NCI-H526 (cell line): ENCODE results near the gene KCNJ6.
A peak's percentile ranks its signal among the peaks of the same experiment; 100 is the strongest.
"Not testable (repeated sequence)": the region's sequence is repeated elsewhere in the genome, so short reads cannot be mapped to it uniquely, and the experiment has no call there.

Experiments used
- DNase-seq, 2 experiments: peaks; one replicate each; lab custom pipeline; 2025; lab: John Stamatoyannopoulos, UW

Gene KCNJ6, protein sequence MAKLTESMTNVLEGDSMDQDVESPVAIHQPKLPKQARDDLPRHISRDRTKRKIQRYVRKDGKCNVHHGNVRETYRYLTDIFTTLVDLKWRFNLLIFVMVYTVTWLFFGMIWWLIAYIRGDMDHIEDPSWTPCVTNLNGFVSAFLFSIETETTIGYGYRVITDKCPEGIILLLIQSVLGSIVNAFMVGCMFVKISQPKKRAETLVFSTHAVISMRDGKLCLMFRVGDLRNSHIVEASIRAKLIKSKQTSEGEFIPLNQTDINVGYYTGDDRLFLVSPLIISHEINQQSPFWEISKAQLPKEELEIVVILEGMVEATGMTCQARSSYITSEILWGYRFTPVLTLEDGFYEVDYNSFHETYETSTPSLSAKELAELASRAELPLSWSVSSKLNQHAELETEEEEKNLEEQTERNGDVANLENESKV

DNA sequence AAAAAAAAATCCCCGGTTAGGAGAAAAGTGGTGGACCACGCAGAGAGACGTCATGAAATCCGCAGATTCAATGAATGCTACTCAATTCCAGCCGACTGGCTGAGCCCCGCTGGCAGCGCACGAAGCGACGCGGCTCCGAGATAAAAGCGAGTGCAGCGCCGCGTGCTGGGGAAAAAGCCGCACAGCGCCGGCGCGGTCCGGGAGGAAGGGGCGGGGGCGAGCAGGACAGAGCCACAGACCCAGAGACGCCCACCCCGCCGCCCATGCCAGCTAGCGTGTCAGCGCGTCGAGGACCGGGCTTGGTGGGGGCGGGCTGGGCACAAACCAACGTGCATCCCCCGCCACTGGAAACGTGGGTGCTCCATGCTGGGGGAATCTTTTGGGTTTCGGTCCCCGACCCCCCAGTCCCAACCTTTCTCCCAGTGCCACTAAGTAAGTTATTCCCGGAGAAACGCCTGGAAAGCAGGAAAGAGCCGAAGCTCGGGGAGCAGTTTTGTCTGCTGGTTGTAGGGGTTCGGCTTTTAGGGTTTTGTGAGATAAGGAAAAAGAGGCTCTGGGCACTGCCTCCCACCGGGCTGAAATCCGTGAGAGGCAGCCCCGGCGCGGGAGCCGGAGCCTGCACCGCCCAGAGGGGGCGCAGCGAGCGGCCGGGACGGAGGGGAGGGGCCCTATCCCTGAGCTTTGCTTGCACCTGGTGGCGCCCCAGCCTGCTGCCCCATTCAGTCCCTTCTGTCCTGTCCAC lies at the start of gene KCNJ6:
TSS of gene KCNJ6 (minus strand) at position 148 of the 742 bp plus-strand sequence. CDS start 75,775 bp downstream, outside the sequence.
- peak; percentile 60 to 94 for DNase-seq

DNA sequence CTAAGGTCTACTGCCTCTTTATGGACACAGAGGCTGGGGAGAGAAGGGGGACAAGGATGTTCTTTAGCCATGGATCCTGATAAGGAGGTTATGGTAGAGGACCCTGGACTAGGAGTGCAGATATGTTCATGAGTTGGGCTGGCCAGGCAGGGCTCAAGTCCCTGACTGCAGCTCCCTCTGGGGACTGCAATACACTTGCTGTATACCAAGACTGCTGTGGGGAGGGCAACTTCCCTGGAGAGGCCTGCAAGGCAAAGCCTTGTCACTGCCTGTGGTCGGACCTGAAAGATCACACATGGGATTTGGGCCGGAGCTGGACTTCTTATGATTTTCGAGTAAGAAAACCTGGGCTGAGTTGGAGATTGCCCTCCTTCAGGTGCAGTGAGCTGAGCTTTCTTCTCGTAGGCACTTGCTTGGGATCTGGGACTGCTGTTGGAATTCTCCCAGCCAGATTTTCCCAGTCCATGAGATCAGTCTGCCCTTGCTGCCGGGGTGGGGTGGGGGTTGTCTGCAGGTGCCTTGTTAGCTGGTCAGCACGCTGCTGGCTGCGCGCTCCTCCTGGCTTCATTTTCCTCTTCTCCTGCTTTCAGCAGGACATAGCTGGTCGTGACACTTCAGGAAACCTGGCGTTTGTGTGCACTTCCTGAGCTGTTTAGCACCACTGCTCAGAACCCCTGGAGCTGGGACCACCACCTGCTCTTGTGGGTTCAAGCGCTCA lies 49.0 kb upstream of the KCNJ6 start:
- DNase-seq: no peak

DNA sequence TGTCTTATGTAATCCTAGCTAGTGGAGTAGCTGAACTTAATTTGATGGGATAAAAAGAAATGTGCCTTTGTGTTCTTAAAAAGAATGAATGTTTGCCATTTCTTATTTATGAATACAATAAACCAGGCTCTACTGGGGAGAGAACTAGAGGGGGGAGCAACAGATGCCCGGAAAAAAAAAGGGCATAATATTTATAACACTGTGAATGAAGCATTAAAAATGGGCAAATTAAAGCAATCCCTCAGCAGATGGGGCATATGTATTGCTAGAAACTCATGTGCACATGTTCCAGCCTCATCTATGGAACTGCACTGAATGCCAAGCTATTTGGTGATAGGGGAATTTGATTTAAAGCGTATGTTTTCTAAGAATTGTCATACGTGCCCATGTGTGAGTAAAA lies 42.3 kb upstream of the KCNJ6 start:
- no peak for DNase-seq

DNA sequence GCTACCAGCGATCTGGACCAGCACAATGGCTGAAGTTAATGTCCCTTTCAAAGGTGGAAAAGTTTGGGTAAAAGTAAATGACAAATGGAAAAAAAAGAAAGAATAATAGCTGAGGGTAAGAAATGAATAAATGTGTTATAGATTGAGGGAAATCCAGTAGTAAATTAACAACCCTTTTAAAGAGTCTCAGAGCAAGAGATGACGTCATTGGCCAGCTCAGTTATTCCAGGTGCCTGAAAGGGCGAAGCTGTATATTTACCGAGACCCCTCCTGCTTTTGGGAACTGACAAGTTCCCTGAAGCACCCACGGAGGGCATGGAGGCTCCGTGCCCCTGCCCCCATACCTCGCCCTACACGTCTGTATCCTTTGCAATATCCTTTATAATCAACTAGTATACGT lies 40.5 kb upstream of the KCNJ6 start:
- no peak for DNase-seq

DNA sequence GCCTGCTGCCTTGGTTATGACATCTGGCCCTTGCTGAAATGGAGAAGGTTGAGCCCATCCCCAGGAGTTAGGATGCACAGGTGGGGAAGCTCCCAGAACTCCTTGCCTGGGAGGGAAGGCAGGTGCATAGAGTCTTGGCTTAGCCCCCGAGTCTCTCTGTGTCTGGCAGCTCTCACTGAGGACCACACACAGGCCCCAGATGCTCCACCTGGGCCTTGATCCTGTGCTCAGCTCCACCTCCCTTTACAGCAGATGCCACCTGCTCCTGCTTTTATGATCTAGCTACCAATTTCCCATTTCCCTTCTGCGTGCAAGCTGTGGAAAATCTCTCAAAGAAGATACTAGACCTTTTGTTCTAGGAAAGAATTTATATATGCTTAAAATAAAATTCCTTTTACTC lies 28.8 kb upstream of the KCNJ6 start:
- no peak for DNase-seq

DNA sequence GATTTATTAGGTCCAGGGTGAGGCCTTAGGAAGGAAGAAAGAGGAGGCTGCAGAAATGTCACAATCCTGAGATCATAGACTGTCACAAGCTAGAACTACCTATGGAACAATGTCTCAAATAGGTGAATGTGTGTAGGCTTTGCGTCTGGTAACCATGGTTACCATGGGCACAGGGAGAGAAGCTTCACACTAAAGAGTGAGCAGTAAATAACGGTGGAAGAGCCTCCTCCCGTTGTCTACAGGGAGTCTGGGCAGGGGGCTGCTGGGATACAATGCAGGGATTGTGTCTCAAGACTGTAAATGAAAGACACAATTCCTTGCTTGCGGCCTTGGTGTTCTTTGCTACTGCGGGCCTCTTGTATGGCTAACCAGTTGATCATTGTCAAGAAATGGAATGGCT lies 28.2 kb upstream of the KCNJ6 start:
- no peak for DNase-seq

DNA sequence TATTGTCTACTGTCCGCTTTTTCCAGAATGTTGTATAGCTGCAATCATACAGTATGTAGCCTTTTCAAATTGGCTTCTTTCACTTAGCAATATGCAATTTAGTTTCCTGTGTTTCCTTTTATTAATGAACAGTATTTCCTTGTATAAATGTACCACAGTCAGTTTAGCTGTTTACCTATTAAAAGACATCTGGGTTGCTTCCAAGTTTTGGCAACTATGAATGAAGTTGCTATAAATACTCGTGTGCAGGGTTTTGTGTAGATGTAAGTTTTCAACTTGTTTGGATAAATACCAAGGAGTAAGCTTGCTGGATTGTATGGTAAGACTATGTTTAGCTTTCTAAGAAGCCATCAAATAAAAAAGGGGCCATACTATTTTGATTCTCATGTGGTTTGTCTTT lies 24.4 kb upstream of the KCNJ6 start:
- no peak for DNase-seq

DNA sequence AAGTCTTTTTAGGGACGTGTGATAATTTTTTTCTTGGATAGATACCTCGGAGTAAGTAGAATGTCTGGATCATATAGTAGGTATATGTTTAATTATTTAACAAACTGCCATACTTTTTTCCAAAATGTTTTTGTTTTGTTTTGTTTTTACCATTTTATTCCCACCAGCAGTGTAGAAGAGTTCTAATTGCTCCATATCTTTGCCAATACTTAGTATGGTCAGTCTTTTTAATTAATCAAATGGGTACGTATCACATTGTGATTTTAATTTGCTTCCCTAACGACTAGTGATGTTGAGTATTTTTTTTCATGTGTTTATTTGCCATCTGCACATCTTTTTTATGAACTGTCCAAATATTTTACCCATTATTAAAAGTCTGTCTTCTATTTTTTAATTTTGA lies 23.6 kb upstream of the KCNJ6 start:
- DNase-seq: no peak

DNA sequence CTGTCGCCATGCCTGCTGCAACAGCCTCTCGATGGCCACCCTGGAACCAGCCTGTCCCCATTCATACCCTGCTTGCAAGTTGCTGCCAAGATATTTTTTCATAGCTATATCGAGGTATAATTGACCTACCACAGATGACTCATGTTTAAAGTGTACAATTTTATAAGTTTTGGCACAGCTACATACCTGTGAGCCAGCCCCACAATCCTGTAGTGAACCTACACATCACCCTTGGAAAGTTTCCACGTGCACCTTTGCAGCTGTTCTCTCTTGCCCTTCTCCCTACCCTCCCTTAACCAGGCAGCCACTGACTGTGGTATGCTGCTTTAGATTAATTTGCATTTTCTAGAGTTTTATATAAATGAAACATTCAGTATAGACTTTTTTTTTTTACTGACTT lies 23.0 kb upstream of the KCNJ6 start:
- DNase-seq: no peak

DNA sequence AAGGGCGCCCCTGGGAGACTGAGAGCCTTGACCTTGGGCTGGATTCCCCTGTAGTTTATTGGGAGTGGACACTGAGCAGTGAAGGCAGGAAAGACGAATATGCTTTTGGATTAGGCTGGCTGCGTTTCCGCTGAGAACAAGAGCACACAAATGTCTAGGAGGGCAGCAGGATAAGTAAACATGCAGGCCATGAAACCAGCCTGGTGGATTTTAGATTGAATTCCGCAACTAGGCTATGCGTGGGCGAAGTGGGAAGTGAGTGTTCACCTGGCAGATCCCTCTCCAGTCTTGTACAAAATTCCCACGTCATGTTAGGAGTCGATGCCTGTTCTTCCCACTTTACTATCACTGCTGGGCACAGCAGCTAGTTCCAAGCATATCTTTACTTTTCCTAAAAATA lies 21.4 kb upstream of the KCNJ6 start:
- DNase-seq: no peak

DNA sequence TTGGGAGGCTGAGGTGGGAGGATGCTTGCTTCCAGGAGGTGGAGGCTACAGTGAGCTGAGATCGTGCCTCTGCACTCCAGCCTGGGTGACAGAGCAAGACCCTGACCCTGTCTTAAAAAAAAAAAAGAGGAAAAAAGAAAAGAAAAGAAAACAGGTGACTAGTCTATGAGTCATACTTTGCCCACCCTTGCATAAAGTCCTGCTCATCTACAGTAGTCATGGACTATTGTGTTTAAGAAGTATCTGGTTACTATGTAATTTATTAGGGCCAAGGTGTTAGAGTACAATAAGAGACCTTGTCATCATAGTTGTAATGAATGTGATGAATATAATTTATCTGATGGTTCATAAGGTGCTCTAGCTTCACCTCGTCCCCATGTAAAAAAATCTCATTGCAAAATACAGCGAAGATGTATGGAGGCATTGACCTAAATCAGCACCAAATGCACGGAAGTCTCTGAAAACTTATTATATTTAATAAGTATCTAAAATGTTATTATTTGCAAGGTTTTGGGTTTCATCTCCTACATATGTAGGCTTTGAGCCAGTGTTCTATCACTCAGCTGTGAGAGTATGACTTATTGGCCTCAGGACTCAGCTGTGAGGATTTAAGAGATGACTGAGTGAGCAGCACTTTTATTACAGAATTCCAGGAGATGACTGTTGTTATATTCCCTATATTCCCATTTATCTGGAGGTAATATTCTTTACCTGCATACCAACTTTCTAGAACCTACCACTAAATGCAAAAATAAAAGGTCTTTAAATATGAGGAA lies 19.9 kb upstream of the KCNJ6 start:
- DNase-seq: no peak

DNA sequence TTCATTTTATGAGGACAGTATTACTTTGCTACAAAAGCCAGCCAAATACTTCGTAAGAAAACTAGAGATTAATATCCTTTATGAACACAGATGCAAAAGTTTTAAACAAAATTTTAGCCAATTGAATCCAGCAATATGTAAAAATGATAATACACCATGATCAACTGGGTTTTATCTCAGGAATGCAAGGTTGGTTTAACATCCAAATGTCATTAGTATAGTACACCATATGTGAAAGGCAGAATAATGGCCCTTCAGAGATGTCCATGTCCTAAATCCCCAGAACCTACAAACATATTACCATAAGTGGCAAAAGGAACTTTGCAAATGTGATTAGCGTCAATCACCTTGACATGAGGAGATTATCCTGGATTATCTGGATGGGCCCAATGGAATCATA lies 16.7 kb upstream of the KCNJ6 start:
- no peak for DNase-seq

DNA sequence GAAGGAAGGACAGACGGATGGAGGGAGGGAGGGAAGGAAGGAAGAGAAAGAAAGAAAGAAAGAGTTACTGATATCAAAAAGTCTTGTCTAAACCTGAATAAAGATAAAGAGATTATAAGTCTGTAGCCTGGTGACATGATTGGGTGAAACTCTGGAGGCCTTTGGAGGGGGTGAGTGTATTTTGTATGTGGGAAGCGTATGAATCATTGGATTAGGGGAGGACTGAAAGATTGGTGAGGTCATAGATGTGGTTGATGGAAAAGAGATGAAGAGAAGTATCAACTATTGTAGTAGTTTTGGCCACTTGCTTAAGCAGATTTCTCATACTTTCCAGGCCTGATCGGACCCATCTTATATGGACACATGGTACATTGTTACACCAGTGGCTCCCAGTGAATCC lies 11.5 kb upstream of the KCNJ6 start:
- no peak for DNase-seq

DNA sequence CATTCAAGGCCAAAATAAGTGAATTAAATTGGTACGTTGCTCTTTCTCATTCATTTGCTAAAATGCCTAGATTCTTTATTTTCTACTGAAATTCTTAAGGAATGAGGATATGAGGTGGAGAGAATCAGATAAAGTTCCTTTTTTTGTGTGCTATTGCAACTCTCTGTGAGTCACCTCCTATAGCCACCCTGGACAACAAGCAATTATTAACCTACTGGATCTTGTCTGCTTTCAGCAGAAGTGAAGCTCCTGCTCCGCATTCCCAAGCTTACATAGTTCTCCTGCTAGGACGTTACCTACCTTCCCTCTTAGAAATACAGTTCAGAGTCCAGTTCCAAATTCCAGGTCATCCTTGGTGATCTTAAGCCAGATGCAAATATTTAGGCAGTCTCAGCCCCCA lies 4.8 kb upstream of the KCNJ6 start:
- DNase-seq: no peak

DNA sequence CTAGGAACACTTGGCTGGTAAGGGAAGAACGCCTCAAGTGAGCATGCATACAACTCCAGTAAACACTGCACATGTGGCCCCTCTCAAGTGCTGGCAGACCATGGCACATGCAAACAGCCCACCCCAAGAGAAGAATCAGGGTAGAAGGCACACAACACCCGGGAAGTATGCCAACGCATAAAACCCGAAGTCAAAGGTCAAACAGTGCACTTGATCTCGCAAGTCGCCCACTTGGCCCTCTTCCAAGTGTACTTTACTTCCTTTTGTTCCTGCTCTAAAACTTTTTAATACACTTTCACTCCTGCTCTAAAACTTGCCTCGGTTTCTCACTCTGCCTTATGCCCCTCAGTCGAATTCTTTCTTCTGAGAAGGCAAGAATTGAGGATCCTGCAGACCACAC lies 4.0 kb upstream of the KCNJ6 start:
- DNase-seq: not testable (repeated sequence)

DNA sequence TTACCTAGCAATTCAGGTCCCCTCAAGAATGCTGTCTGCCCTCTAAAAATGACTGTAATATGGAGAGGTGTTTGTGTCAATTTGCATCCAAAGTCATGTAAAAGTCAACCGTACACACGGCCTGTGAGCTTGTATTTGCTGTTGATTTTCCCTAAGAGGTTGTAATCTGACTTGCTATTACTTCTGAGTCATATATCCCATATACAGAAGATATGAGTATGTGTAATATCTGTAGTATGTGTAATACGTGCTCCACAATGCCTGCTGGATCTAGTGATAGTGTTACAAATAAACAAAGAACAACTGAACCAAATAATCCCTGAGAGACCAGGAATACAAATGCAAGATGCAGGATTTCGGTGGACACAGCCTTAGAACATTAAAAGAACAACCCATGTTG lies 1.4 kb upstream of the KCNJ6 start:
- DNase-seq: no peak

DNA sequence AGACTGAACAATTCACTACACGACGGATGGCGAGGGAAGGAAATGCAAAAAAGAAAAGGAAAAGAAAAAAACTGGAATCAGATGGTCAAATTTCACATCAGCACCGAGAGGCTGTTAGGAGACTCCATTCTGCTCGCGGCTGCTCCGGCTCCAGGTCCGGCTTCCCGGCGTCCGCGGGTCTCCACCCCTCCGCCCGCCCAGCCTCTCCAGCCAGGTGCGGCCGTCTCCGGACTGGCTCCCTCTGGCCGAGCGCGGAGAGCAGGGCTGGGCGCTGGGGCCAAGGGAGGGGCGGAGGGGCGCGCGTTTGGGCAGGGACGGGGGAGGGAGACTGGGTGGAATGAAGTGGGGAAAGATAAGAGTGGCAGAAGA lies 332 bp downstream of the KCNJ6 start:
- peak in 1 of 2 experiments; percentile 81 for DNase-seq

DNA sequence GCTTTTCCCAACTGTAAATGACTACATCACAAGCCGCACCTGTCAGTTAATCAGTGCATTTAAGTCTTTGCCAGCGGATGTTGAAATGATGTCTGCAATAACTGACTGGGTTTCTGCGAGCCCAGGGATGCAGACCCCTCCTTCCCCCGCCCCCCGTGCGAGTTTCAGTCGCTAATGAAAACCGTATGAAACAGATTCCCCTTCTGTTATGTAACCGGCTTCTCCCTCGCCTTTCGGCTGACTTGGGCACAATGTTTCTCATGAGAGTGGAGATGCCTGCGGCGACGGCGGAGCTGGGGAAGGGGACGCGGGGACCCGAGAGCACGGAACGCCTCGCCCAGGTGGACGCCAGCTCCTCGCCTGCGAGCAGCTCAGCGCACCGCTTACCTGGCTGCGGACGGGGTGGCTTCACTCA lies 753 bp downstream of the KCNJ6 start:
- peak; percentile 67 to 85 for DNase-seq

DNA sequence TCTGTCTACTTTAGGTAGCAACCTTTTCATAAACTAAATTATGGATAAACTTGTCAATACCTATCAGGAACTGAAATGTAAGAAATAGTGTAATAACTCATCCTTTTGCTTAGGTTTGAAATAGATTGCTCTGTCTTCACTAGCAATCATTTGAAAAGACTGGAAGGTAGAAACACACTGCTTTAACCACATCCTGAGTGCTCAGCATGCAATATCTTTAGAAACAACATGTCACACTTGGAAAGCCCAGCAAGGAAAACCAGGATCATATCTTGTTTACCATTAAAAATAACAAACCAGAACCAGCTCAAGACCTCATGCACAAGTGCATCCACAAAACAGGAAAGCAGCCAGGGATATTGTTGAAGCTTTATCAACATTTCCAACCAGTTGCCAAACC lies 3.6 kb downstream of the KCNJ6 start:
- no peak for DNase-seq

DNA sequence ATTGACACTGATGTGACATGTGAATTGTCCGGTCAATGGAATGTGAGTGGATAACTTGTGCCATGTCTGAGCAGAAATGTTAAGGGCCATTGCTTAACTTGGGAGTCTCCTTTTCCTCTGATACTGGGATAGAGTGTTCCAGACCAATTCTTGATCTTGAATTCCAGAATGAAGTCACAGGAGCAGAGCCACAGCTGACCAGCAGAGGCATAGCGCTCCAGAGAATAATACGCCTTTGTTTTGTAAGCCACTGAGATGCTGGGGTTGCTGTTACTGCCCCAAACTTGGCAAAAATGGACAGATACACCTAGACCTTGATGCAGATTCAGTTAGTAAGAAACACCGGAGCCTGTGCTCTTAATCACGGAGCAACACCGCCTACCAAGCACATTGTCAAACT lies 6.3 kb downstream of the KCNJ6 start:
- no peak for DNase-seq

DNA sequence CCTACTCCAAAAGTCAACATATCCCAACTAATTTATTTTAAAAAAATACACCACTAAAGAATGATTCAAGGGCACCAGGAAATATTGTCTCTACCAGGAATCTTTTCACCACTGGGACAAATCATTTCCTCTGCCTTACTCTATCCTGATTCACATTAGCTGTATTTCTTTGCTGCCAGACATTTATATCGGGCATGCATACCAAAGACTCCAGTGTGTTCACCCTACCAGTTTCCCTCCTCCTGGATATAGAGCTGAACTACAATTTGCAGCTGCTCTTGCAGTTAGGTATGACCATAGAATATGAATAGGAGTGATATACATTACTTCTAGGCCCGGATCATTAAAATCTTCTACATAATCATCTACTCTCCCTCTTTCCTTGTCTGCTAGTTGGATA lies 7.6 kb downstream of the KCNJ6 start:
- DNase-seq: peak in 1 of 2 experiments; percentile 19

DNA sequence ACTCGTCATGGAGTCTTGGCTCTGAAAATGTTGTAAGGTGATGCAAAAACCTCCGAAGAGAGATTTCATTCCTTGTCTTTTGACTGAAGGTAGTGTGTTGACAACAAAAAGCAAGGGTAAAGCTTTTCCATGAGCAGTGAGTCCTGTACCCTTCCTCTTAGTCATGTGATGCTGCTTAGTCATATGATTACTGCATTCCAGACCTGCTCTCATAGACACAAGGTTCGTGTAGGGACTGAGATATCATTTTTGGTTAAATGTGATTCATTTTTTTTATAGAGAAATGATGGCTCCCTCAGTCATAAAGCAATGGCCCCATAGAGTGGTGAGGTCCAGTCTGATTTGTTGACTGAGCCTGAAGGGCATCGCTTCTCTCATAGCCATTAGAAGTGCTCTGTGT lies 9.2 kb downstream of the KCNJ6 start:
- DNase-seq: no peak
